ENCODE data around the gene LYSMD3.
A peak's percentile ranks its signal among the peaks of the same experiment; 100 is the strongest.

The LYSMD3 gene

DNA sequence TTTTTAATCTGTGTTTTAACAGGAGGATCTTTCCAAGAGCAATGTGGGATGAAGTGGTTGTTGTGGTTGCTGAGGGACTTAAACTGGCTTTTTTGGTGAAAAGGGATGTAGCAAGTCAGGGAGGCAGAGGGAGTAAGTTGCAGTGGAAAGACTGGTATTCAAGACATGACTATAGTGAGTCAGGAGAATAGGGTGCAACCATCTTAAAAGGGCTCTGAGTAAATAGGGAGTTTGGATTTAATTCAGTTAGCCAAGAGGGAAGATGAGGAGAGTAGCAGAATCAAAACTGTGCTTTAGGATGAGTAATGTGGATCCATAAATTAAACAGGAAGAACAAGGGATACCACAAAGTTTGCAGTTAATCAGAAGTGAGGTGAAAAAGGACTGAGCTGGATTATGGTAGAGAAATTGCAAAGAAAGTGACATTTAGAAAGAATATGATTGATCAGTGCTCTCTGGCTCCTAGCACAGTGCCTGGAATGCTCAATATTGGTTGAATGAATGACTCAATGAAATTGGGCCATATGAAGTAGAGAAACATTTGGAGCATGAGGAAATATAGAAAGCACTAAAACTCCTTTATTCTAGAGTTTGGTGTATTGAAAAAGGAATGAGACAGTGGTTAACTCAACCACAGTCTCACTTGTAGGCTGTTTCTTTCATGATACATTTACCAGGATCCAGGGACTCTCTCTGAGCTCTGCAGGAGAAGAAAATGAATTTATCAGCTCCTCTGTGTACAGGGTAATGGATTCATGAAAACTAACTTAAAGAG, 49.6 kb downstream of the LYSMD3 start:
- no peak for DNase-seq

DNA sequence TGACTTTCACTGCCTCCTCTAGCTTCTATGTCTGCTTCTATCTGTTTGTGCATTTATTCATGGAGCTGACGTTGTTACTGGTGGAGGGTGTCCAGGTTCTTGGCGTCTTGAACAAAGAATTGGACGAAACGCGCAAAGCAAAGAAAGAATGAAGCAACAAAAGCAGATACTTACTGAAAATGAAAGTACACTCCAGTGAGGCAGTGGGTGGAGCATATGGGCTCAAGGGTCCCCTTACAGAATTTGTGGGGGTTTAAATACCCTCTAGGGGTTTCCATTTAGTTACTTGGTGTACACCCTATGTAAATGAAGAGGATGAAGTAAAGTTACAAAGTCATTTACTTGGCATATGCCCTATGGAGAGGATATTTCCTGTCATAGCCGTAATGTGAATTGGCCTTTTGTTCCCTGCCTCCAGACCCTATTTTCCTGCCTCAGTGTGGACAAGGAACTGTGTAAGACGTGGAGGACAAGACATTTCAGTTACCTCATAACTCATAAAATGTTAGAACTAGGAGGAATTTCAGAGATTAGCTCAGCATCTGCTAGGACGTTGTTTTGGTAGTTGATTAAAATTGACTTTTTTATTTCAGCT, 51.7 kb downstream of the LYSMD3 start:
- no peak for DNase-seq

DNA sequence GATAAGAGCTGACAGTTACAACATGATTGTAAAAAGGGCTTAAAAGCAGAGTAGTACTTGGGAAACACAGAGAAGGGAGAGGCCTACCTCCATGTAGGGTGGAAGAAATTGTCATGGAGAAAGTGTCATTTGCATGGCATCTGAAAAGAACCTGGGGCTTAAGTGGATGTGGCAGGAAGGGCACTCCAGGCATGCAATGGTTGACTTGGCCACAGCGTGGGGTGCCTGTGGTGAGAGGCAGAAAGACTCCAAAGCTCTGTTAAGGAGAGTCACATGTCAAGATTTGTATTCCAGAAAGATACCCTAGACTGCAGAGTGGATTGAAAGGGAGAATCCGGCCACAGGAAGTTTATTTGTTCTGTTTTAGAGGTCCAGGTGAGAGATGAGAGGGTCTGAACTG, 52.3 kb downstream of the LYSMD3 start:
- DNase-seq = no peak

DNA sequence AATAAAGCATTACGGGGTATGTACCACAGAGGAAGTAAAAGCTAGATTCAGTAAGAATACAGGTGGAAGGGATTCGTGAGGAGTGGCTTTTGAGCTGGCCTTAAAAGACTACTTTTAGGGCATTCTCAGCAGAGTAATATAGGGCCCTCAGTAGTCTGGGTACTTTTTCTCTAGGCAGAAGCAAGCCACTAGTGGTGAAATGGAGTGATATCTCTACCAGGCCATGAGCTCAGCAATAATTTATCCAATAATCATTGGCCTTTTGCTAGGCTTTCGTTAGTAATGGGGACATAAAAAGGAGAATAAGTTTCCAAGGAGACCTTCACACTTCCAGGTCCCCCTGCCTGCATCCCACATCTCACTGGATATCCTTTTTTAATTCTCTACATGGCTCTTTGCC, 53.0 kb downstream of the LYSMD3 start:
- no peak for DNase-seq

DNA sequence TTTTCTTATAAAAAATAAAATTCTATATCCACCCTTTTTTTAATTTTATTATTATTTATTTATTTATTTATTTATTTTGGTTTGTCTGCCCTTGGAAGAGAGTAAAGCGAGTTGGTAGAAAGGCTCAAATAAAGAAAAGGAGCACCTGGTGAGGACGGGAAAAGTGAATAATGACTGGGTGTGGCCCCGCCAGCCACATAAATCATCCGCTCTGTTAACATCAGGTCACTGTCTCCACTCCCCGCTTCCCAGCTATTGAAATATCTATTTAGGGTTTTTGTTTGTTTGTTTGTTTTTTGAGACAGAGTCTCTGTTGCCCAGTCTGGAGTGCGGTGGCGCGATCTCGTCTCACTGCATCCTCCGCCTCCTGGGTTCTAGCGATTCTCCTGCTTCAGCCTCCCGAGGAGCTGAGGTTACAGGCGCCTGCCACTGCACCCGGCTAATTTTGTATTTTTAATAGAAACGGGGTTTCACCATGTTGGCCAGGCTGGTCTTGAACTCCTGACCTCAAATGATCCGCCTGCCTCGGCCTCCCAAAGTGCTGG, 53.9 kb downstream of the LYSMD3 start:
- DNase-seq = no peak

DNA sequence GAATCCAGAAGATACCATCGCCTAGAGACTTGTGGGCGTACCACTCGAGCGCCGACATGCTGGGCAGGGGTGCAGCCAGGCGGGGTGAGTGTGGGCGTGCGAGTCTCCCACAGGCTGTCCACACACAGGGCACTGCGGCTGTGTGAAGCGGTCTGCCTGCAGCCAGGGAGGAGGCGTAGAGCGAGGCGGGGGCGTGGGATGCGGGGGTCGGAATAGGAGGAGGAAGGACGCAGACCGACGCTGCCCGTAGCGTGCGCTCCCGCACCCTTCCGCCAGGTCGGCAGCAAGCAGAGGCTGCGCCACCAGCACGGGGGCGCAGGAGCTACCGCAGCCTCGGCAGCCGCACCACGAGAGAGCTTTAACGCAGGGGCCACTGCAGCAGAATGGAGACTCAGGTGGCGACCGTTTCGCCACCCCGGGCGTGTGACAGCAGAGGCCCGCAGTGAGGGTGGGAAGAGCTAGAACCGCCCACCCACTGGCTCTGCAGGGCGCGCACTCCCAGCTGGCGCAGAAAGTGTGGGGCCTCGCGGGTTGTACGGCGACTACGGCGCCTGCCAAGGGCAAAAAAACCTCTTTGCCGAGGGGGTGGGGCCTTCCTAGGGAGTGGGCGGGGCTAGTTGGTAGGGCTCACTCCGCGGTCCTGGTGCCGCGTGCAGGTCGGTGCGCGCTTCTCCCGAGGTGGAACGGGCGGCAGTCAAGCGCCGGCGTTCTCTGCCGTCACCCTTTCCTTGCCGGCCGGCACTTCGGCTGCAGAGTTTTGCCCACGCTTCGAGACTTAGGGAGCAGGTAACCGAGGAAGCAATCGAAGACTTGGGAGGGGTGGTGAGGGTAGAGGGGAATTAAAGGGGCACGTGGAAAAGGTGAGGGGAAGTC, 54.9 kb downstream of the LYSMD3 start, which contains the start of the genes MBLAC2 and POLR3G:
TSS of gene MBLAC2 (minus strand) at position 537 of the 873 bp plus-strand sequence. CDS start at position 58, 479 bp downstream.
TSS of gene POLR3G (plus strand) at position 630 of the 873 bp plus-strand sequence. CDS start 10,704 bp downstream, outside the sequence.
- DNase-seq = peak; percentile 84 to 93 (median 90)

DNA sequence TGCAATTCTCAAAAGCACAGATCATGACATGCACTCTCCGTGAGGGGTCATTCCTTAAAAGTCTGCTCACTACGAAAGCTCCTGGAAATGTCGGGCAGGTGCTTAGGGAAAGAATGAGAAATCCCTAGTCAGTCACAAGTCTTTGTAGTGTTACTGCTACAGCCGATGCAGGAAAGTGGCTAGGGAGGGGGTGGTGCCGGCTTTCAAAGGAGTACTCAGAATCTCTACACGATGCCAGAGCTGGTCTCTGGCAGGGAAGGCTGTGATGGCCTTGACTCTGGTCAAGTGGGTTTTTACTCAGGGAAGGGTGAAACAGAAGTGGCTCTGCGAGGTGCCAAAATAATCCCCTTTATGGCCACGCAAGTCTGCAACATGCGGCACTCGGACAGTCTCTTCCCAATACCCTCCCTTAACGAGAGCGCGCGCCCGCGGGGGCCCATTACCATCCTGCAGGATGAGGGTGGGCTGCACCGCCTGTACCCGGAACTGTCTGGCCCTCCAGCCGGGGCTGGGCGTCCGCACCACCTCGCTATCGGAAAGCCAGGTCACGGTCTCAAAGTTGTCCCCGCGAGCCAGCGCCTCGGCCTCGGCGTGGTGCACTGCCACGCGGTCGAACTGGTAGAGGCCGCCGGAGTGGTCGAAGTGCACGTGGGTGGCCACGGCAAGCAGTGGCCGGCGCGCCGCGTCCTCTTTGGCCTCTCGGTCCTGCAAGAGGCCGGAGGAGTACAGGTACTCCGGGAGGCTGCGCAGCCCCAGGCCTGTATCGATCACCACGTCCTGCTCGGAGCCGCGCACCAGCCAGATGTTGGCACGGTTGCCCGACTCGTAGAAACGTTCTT, 55.8 kb downstream of the LYSMD3 start:
- peak in 3 of 5 donors; percentile 7 to 21 (median 16) for DNase-seq

DNA sequence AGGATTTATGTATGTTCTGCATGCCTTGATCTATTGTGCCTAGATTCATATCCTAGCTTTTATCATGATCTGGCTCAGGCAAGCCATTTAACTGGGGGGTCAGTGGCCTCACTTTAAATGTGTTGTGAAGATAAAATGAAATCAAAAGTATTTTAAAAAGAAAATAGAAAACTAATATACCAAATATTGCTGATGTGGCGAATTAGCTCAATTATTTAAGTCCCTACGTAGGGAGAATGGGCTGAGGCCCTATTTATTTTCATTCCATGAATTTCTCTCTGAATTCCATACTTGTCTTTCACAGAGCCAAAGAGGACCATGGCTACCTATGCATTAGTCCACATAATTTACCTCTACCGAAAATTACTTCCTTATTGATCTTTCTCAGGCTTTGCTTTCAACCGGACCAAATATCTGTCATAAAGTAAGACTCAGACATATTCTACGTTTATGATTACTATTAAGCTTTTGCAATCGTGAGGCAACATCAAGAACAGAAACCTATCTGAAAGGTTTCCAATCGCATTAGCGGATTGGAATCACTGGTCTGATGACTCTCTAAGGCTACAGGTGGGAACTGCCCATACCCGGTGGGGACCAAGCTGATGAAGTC, 56.5 kb downstream of the LYSMD3 start:
- no peak for DNase-seq
